K562 (cell line): ENCODE measurements around the gene TMEM217. TPM values are rescaled to one million over a fixed set of nuclear protein-coding genes. Genes with fewer than 3 reads are reported as not detected.
A peak's percentile ranks its signal among the peaks of the same experiment; 100 is the strongest.

Experiments
- ARID1B ChIP-seq: fragments of 450-650 bp; IDR thresholded peaks from 2 replicates; pipeline ENCODE4 v1.6.1; 2016; ENCODE audit warnings: antibody characterized with exemption, mild to moderate bottlenecking, inconsistent platforms
- C11orf30 ChIP-seq: fragments of 450-650 bp; IDR thresholded peaks from 2 replicates; pipeline ENCODE4 v1.6.1; 2016; ENCODE audit warnings: low read depth, mild to moderate bottlenecking
- CBFA2T2 ChIP-seq: fragments of 450-650 bp; conservative IDR thresholded peaks from 2 replicates; pipeline ENCODE4 v1.6.1; 2017; ENCODE audit warnings: mild to moderate bottlenecking
- CBX3 ChIP-seq, 2 experiments: IDR thresholded peaks; 1 replicate in 1 of 2; 2 replicates in 1 of 2; pipeline ENCODE4 v1.6.1; 2012; ENCODE audit warnings: inconsistent platforms in 2 of 2, low read length in 2 of 2, borderline replicate concordance in 1 of 2, control low read depth in 1 of 2
- CEBPG ChIP-seq, 3 experiments: fragments of 200-800 bp in 1 of 3; sonication (Bioruptor generic) in 1 of 3; sonication (generic) in 1 of 3; formaldehyde crosslinking in 1 of 3; IDR thresholded peaks in 2 of 3; conservative IDR thresholded peaks in 1 of 3; 2 replicates each; pipeline versions ENCODE4 v1.6.1 to v1.8.0; 2016 to 2022; ENCODE audit warnings: missing compliant biosample characterization in 2 of 3, missing genetic modification characterization in 2 of 3, mild to moderate bottlenecking in 1 of 3, missing genetic modification reagents in 1 of 3
- DMBX1 ChIP-seq: fragments of 250-450 bp; sonication (Bioruptor Pico); IDR thresholded peaks from 2 replicates; pipeline ENCODE4 v1.8.0; 2022; ENCODE audit warnings: inconsistent platforms, mild to moderate bottlenecking, moderate library complexity, borderline replicate concordance
- FOXP1 ChIP-seq: sonication (generic); formaldehyde crosslinking; IDR thresholded peaks from 2 replicates; pipeline ENCODE4 v1.8.0; 2022; ENCODE audit warnings: mild to moderate bottlenecking, missing genetic modification reagents
- KLF16 ChIP-seq: IDR thresholded peaks from 2 replicates; pipeline ENCODE4 v1.6.1; 2016; ENCODE audit warnings: antibody characterized with exemption
- NCOA2 ChIP-seq, 2 experiments: fragments of 450-650 bp; IDR thresholded peaks; 2 replicates each; pipeline ENCODE4 v1.6.1; 2018; ENCODE audit warnings: mild to moderate bottlenecking in 2 of 2, moderate library complexity in 1 of 2; ENCODE audit not compliant: partially characterized antibody in 2 of 2
- PTBP1 ChIP-seq: fragments of 200-400 bp; formaldehyde crosslinking; IDR thresholded peaks from 2 replicates; pipeline ENCODE4 v1.6.1; 2017; ENCODE audit warnings: low read depth, low read length
- RBM39 ChIP-seq: fragments of 200-400 bp; formaldehyde crosslinking; optimal IDR thresholded peaks from 2 replicates; pipeline ENCODE3; 2018; ENCODE audit warnings: low read depth, low read length
- RCOR1 ChIP-seq, 2 experiments: IDR thresholded peaks; 2 replicates each; pipeline ENCODE4 v1.6.1; 2012; ENCODE audit warnings: low read depth in 2 of 2, low read length in 2 of 2, borderline replicate concordance in 1 of 2, improper control_type of control experiment in 1 of 2
- RNF2 ChIP-seq: sonication (generic); IDR thresholded peaks from 2 replicates; pipeline ENCODE4 v1.6.1; 2016
- SETDB1 ChIP-seq: IDR thresholded peaks from one replicate; pipeline ENCODE4 v1.6.1; 2012; ENCODE audit warnings: low read length, control low read depth, inconsistent platforms
- SMAD4 ChIP-seq: fragments of 250-450 bp; sonication (Bioruptor Pico); conservative IDR thresholded peaks from 2 replicates; pipeline ENCODE4 v1.8.0; 2021; ENCODE audit warnings: inconsistent platforms, mild to moderate bottlenecking, moderate library complexity
- TEAD1 ChIP-seq, 2 experiments: fragments of 450-650 bp in 1 of 2; sonication (generic) in 1 of 2; formaldehyde crosslinking; IDR thresholded peaks; 2 replicates each; pipeline versions ENCODE4 v1.4.0 to v1.8.0; 2020 to 2022; ENCODE audit warnings: mild to moderate bottlenecking in 2 of 2, missing genetic modification reagents in 1 of 2
- ZBTB5 ChIP-seq: fragments of 450-650 bp; IDR thresholded peaks from 2 replicates; pipeline ENCODE4 v1.6.1; 2017; ENCODE audit warnings: antibody characterized with exemption
- ZKSCAN8 ChIP-seq: fragments of 200-800 bp; sonication (Bioruptor generic); IDR thresholded peaks from 2 replicates; pipeline ENCODE4 v1.6.1; 2016; ENCODE audit warnings: missing genetic modification characterization, missing compliant biosample characterization
- ZNF124 ChIP-seq: sonication (generic); formaldehyde crosslinking; IDR thresholded peaks from 2 replicates; pipeline ENCODE4 v1.8.1; 2022; ENCODE audit warnings: missing genetic modification reagents
- polyA plus RNA-seq, 8 experiments: library from polyadenylated mRNA; depleted of rRNA in 4 of 8; stranded (reverse) in 5 of 8; unstranded in 3 of 8; fragments of >200 nt; fragmentation: Nextera tagmentation in 2 of 8; fragmentation: Illumina TruSeq in 1 of 8; extraction: Ambion mirVana in 2 of 8; extraction: Trizol in 1 of 8; gene quantifications; 2 replicates each; pipeline versions ENCODE4 v1.2.1 to v1.2.3, GENCODE V29; 2011 to 2014; ENCODE audit warnings: inconsistent platforms in 1 of 8, missing spikeins in 1 of 8
- total RNA-seq, 7 experiments: library from RNA; depleted of rRNA in 6 of 7; stranded (reverse); fragments of >200 nt in 6 of 7; fragmentation: Illumina TruSeq in 2 of 7; extraction: Trizol in 2 of 7; gene quantifications; 2 replicates each; pipeline versions ENCODE4 v1.2.1 to v1.2.3, GENCODE V29; 2011 to 2021; ENCODE audit warnings: low replicate concordance in 1 of 7
- TF ChIP-seq, protein P1 (sequence below): IDR thresholded peaks from 2 replicates; pipeline ENCODE4 v1.6.1; 2011; ENCODE audit warnings: borderline replicate concordance, low read depth, mild to moderate bottlenecking, moderate library complexity, low read length; ENCODE audit not compliant: insufficient read depth, poor library complexity, severe bottlenecking
- TF ChIP-seq, protein P2 (sequence below): sonication (generic); formaldehyde crosslinking; IDR thresholded peaks from 2 replicates; pipeline ENCODE4 v1.8.1; 2023; ENCODE audit warnings: mild to moderate bottlenecking, missing genetic modification reagents

The TMEM217 gene
- total and polyA plus RNA-seq, 9 of the 15 experiments (the other 6 are each of a cell fraction or from before 2014, with no cell fraction given): 1.3 to 8.0 (median 1.9) TPM

DNA sequence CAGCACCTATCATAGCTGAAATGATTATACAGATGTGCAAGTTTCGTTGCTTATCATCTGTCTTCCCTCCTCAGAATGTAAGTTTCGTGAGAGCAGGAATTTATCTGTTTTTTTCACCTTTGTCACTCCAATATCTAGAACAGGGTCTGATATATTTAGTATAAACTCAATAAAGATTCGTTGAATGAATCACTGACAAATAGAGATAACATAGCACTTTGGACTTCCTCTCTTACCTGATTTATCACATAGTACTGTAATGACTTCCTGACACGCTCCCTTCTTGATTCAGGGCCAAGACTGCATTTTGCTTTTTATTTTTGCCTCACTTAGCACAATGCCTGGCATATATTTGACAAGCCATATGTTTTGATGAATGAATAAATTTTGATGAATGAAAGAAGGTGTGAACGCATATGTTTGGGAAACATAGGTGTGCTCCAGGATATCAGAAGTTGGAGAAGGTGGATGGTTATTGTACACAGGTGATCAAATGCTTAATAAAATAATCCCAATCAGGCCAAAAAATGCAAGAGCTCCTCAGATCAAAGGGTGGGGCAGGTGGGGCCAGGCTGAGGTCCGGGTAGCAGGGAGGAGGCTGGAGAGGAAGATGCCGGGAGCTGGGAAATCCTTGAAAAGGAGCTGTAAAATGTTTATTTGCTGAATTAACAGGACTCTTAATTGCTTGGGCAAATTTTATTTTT, 55.0 kb downstream of the TMEM217 start (continued):
- TF ChIP-seq RNF2 (peak; percentile 66; the same call in 1 of the 2 replicates), ZKSCAN8 (CRISPR knock-in tag) (peak; percentile 52; the same call in 1 of the 2 replicates), FOXP1 (no peak), DMBX1 (no peak; the same call in 1 of the 2 replicates), TEAD1 (CRISPR knock-in tag; IDR thresholded peaks at IDR 0.05) (no peak), SMAD4 (CRISPR knock-in tag) (no peak), RBM39 (no peak), ARID1B (peak; percentile 66), C11orf30 (no peak), CBX3 (IDR thresholded peaks at IDR 0.05; ENCODE audit: borderline replicate concordance in 1 of 2, low read length in 2 of 2) (no peak), NCOA2 (IDR thresholded peaks at IDR 0.05; ENCODE audit: partially characterized antibody in 2 of 2) (peak in 1 of 2 experiments; percentile 25), RCOR1 (IDR thresholded peaks at IDR 0.05; ENCODE audit: borderline replicate concordance in 1 of 2, low read depth in 2 of 2, low read length in 2 of 2) (peak in 1 of 2 experiments; percentile 97; a peak in 2 of 4 replicates), ZBTB5 (no peak), PTBP1 (no peak), KLF16 (no peak), SETDB1 (no peak), CEBPG (CRISPR knock-in tag; IDR thresholded peaks at IDR 0.05) (no peak), CEBPG (tag; conservative IDR thresholded peaks at IDR 0.05 in 1 of 2, IDR thresholded peaks at IDR 0.05 in 1 of 2) (no peak), CBFA2T2 (peak; percentile 60), ZNF124 (CRISPR knock-in tag) (no peak)
- TF ChIP-seq, protein P1, sequence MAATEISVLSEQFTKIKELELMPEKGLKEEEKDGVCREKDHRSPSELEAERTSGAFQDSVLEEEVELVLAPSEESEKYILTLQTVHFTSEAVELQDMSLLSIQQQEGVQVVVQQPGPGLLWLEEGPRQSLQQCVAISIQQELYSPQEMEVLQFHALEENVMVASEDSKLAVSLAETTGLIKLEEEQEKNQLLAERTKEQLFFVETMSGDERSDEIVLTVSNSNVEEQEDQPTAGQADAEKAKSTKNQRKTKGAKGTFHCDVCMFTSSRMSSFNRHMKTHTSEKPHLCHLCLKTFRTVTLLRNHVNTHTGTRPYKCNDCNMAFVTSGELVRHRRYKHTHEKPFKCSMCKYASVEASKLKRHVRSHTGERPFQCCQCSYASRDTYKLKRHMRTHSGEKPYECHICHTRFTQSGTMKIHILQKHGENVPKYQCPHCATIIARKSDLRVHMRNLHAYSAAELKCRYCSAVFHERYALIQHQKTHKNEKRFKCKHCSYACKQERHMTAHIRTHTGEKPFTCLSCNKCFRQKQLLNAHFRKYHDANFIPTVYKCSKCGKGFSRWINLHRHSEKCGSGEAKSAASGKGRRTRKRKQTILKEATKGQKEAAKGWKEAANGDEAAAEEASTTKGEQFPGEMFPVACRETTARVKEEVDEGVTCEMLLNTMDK: no peak
- TF ChIP-seq, protein P2, sequence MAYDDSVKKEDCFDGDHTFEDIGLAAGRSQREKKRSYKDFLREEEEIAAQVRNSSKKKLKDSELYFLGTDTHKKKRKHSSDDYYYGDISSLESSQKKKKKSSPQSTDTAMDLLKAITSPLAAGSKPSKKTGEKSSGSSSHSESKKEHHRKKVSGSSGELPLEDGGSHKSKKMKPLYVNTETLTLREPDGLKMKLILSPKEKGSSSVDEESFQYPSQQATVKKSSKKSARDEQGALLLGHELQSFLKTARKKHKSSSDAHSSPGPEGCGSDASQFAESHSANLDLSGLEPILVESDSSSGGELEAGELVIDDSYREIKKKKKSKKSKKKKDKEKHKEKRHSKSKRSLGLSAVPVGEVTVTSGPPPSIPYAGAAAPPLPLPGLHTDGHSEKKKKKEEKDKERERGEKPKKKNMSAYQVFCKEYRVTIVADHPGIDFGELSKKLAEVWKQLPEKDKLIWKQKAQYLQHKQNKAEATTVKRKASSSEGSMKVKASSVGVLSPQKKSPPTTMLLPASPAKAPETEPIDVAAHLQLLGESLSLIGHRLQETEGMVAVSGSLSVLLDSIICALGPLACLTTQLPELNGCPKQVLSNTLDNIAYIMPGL (CRISPR knock-in tag): no peak
